Transverse colon (tissue), 4 donors: ENCODE measurements around the gene MOB3B.

Source experiments
- EP300 ChIP-seq: sonication (generic); formaldehyde crosslinking; IDR thresholded peaks from one replicate; pipeline ENCODE4 v1.6.1; 2017; ENCODE audit warnings: antibody characterized with exemption, low read depth
- POLR2A ChIP-seq: fragments of 450-650 bp; IDR thresholded peaks from one replicate; pipeline ENCODE4 v1.6.1; 2016; ENCODE audit warnings: antibody characterized with exemption, mild to moderate bottlenecking, moderate library complexity
- POLR2AphosphoS5 ChIP-seq, 3 donors: sonication (generic); formaldehyde crosslinking; IDR thresholded peaks; one replicate each; pipeline ENCODE4 v1.6.1; 2016; ENCODE audit warnings: antibody characterized with exemption in 3 of 3
- TF ChIP-seq, protein P1 (sequence below), 5 experiments: fragments of 200-600 bp in 3 of 5; fragments of 450-650 bp in 2 of 5; sonication (generic) in 3 of 5; IDR thresholded peaks; 1 replicate in 2 of 5; 2 replicates in 3 of 5; pipeline ENCODE4 v1.5.1; 2016 to 2017; ENCODE audit warnings: antibody characterized with exemption in 5 of 5, inconsistent platforms in 3 of 5, mild to moderate bottlenecking in 2 of 5, moderate library complexity in 1 of 5

DNA sequence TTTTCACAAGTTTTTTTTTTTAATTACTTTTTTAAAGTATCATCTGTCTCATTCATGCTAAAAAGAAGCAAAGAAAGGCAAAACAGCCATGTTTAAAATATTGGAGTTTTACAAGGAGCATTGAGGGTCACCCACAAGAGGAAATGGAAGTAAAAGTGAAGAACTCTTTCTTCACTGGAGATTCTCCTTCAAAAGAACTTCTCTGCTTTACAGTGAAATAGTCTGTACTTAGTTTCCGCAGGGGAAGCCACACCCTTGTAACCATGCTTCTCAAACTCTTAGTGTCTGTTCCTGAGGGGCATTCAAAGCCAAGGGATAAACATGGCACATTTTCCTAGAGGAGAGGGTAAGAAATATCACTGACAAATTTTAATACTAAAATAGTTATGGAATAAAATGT, 35.1 kb upstream of the MOB3B start:
- TF ChIP-seq, protein P1, sequence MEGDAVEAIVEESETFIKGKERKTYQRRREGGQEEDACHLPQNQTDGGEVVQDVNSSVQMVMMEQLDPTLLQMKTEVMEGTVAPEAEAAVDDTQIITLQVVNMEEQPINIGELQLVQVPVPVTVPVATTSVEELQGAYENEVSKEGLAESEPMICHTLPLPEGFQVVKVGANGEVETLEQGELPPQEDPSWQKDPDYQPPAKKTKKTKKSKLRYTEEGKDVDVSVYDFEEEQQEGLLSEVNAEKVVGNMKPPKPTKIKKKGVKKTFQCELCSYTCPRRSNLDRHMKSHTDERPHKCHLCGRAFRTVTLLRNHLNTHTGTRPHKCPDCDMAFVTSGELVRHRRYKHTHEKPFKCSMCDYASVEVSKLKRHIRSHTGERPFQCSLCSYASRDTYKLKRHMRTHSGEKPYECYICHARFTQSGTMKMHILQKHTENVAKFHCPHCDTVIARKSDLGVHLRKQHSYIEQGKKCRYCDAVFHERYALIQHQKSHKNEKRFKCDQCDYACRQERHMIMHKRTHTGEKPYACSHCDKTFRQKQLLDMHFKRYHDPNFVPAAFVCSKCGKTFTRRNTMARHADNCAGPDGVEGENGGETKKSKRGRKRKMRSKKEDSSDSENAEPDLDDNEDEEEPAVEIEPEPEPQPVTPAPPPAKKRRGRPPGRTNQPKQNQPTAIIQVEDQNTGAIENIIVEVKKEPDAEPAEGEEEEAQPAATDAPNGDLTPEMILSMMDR (IDR thresholded peaks at IDR 0.05), result no peak
- no peak for TF ChIP-seq POLR2A
- TF ChIP-seq POLR2AphosphoS5 (IDR thresholded peaks at IDR 0.05), result no peak
- no peak for TF ChIP-seq EP300
